ENCODE data around the gene ANKRD18A.

ANKRD18A gene

GRCh38 chr9:38620483-38621433 lies at the start of gene ANKRD18A:
ANKRD18A (minus strand) TSS chr9:38620596; CDS start chr9:38620285, 311 bp downstream.
- peak in 46 of 58 donors; percentile 32 to 82 (median 62) for DNase-seq

GRCh38 chr9:38668791-38669466 lies 48.5 kb upstream of the ANKRD18A start:
- DNase-seq = no peak

DNA sequence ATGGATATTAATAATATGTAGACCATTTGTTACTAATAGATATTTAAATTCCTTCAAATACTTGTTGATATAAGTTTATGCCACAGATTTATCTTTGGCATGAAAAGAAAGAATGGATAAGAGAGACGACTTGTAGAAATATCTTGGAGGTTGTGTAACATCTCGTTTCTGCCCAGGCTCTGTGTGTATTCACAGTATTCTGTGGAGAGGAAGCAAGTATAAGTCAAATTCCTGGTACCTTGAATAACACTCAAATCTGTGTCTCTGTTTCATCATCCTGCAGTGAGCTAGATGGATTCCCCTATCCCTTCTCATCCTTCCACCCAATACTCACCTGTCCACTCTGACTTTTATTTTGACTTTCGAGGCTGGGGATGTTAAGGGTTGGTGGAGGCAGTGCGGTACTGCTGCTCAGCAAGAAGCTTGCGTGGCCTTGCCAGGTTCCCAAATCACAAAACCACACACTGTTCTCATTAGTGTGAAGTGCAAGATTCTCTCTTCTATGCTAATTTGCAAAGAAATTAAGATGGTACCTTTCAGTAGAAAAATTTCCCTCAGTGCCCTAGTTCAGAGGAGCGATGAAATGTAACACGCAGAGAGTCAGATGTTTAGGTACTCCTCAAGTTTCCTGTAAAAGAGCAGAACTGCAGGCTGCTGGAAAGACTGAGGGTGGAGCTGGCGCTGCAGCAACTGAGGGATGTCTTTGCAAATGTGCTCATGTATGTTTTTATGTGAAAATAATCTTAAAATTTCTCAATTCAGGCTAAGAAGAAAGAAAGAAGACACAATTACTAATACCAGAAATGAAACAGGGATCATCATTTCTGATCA lies 42.6 kb upstream of the ANKRD18A start:
- peak in 32 of 58 donors; percentile 7 to 75 (median 46) for DNase-seq

- peak in 1 of 58 donors; percentile 8 for DNase-seq
These were observed 39.1 kb upstream of the ANKRD18A start for GRCh38 chr9:38659538-38659937.

DNA sequence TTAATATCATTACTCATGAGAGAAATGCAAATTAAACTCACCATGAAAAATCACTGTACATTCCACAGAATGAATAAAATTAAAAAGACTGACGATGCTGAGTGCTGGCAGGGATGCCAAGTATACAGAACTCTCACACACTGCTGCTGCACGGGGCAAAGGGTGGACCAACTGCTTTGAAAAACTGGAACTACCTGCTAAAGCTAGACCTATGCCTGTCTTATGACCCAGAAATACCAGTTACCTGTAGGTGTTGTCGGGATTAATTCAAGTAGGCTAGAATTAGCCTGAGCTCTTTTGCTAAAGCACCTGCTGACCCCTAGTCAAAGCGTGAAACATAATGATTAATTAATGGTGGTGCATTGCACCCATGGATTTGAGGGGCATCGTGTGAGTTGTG lies 36.5 kb upstream of the ANKRD18A start:
- DNase-seq = no peak

- peak in 3 of 58 donors; percentile 16 to 29 (median 20) for DNase-seq
These were observed 32.1 kb upstream of the ANKRD18A start for GRCh38 chr9:38652486-38652885.

- DNase-seq = no peak
These were observed 31.6 kb upstream of the ANKRD18A start for GRCh38 chr9:38652044-38652443.

DNA sequence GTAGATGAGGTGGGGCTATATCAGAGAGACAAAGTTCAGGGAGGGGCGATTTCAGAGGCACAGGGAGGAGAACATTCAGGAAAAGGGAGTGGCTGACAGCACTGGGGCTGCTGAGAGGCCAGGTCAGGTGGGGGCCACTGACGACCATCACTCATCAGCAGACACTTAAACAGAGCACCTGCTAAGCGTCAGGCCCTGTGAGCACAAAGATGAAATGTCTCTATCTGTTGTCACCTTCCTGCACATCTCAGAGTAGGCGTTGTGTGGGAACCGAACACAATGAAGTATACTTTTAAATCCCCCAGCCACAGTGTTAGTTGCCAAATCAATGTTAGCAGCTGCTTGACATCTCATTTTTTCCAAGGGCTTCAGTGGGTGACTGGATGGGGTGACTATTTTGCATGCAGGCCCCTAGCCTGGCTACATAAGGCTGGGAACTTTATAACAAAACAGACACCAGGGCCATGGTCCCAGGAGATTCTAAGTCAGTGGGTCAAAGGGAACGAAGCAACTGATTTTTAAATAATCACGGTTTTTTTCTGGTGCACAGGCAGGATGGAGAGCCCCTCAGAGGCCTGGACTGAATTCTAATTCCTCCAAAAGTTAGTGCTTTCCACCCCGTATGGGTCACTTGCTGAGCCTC lies 31.1 kb upstream of the ANKRD18A start:
- no peak for DNase-seq

GRCh38 chr9:38650564-38650963 lies 30.2 kb upstream of the ANKRD18A start:
- DNase-seq = no peak

DNA sequence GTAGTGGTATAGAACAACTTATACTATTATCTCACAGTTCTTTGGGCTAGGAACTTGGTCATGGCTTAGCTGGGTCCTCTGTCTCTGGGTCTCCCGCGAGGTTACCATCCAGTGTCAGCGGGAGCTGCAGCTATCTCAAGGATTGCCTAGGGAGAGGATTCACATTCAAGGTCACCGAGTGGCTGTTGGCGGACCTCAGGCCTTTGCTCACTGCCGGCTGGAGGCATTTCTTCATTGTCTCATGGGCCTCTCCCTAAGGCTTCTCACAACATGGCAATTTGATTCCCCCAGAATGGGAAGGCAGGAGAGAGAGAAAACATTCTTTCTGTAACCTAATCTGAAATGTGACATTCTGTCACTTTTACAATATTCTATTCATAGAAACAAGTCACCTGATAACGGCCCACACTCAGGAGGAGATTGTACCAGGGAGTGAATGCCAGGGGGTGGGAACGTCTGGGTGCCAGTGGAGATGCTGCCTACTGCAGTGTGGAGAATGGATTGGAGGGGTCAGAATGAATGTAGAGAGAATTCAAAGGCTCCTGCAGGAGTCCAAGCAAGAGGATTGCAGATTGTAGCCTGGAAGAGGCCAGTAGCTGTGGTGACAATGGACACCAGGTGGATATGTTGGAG lies 29.5 kb upstream of the ANKRD18A start:
- DNase-seq = no peak

GRCh38 chr9:38644601-38645000 lies 24.2 kb upstream of the ANKRD18A start:
- DNase-seq = no peak

- DNase-seq = no peak
These were observed 23.4 kb upstream of the ANKRD18A start for GRCh38 chr9:38643815-38644173.

DNA sequence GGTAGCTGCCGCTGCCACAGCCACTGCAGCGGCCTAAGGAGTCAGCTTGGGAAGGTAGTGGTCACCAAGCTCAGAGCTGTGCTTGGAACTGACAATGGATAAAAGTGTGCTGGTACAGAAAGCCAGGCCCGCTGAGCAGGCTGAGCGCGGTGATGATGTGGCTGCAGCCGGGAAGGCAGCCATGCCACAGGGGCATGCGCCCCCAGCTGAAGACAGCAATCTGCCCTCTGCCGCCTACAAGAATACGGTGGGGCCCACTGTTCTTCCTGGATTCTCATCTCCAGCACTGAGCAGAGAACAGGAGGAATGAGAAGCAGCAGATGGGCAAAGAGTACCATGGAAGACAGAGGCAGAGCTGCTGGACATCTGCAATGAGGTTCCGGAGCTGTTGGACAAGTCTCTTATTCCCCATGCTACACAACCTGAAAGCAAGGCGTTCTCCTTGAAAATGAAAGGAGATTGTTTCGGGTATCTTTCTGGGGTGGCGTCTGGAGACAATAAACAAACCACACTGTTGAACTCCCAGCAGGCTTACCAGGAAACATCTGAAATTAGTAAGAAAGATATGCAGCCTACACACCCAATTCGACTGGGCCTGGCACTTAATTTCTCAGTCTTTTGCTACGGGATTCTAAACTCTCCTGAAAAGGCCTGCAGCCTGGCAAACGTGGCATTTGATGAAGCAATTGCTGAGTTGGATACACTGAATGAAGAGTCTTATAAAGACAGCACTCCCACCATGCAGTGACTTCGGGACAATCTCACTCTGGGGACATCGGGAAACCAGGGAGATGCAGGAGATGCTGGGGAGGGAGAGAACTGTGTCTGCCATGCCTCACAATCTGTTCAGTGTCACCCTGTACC lies 22.8 kb upstream of the ANKRD18A start:
- DNase-seq = peak in 6 of 58 donors; percentile 4 to 52 (median 22)

DNA sequence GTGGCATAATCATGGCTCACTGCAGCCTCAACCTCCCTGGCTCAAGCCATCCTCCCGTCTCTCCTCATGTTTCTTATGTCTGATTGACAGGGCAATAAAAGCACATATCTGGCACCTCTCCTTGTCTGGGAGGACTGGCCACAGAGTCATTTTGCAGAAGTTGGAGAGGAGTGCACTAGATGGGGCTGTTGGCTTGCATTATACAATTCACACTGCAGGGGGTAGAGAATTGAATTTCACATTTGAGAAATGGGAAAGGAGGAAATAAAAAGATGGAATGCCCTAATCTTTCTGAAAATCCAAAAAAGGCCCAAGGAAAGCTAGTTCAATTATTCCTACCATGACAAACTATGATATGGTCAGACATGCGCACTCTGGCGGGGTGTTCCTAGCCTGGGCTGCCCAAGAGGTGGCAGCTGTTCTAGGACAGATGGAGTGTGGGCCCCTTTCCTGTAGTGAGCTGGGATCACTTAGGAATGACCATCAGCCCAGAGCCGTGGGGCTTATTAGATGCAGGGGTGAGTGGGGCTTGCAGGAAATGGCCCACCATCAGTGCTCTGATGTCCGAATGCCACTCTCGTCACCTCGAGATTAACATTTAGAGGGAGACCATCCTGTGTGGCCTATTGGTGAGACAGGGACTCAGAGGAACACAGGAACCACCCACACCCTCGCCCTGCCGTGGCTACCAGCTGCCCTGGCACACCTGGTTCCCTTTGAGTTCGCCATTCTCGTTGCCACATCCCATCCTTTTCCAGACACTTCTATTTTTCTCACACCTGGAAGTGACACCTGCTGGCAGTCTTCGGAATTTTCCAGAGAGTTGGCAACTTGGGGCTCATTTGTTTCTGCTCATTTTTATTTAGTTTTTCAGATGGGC lies 21.8 kb upstream of the ANKRD18A start:
- peak in 26 of 58 donors; percentile 17 to 65 (median 34) for DNase-seq

- no peak for DNase-seq
These were observed 20.7 kb upstream of the ANKRD18A start for GRCh38 chr9:38641142-38641541.

GRCh38 chr9:38639577-38639940 lies 19.2 kb upstream of the ANKRD18A start:
- DNase-seq = no peak

DNA sequence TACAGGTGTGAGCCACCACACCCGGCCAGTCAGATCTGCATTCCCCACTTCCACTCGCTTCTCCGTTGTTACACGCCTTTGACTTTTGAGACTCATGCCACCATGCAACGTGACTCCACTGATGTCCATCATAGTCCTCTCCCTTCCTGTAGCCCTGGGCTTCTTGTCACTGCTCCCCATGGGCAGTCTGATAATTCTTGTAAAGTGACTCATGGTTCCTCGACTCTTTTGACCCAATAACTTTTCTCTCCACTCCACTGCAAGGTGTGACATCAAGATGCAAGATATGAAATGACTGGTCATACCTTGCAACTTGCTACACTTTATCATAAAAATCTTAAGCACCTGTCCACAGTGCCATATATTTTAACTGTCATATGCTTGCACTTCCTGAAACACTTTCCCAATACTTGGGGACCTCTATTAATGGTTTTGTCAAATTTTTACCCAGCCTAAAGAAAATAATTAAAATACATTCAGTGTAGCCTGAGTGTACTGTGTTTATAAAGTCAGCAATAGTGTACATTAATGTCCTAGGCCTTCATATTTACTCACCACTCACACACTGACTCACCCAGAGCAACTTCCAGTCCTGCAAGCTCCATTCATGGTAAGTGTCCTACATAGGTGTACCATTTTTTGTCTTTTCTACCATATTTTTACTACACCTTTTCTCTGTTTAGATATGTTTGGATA lies 18.6 kb upstream of the ANKRD18A start:
- DNase-seq = no peak

- no peak for DNase-seq
These were observed 13.9 kb upstream of the ANKRD18A start for GRCh38 chr9:38634315-38634714.
